ENCODE data around the gene GMFB.

GMFB gene

GRCh38 chr14:54503486-54503885 lies 14.7 kb upstream of the GMFB start:
- no peak for DNase-seq (ENCODE audit: extremely low read depth, low read depth)
- peak; percentile 43 for TF ChIP-seq CTCF (IDR thresholded peaks at IDR 0.05; ENCODE audit: low read depth, low read length)

- TF ChIP-seq CTCF (IDR thresholded peaks at IDR 0.05; ENCODE audit: low read depth, low read length) = no peak
- DNase-seq (ENCODE audit: extremely low read depth, low read depth) = no peak
Observed at GRCh38 chr14:54502602-54503001, 13.8 kb upstream of the GMFB start.

- no peak for TF ChIP-seq CTCF (IDR thresholded peaks at IDR 0.05; ENCODE audit: low read depth, low read length)
- no peak for DNase-seq (ENCODE audit: extremely low read depth, low read depth)
Observed at GRCh38 chr14:54501480-54501879, 12.7 kb upstream of the GMFB start.

- TF ChIP-seq CTCF (IDR thresholded peaks at IDR 0.05; ENCODE audit: low read depth, low read length) = no peak
- DNase-seq (ENCODE audit: extremely low read depth, low read depth) = no peak
Observed at GRCh38 chr14:54500744-54501143, 12.0 kb upstream of the GMFB start.

- no peak for DNase-seq (ENCODE audit: extremely low read depth, low read depth)
- no peak for TF ChIP-seq CTCF (IDR thresholded peaks at IDR 0.05; ENCODE audit: low read depth, low read length)
Observed at GRCh38 chr14:54498579-54498978, 9.8 kb upstream of the GMFB start.

GRCh38 chr14:54498095-54498531 lies 9.3 kb upstream of the GMFB start:
- no peak for DNase-seq (ENCODE audit: extremely low read depth, low read depth)
- TF ChIP-seq CTCF (IDR thresholded peaks at IDR 0.05; ENCODE audit: low read depth, low read length) = no peak

GRCh38 chr14:54497224-54497623 lies 8.4 kb upstream of the GMFB start:
- TF ChIP-seq CTCF (IDR thresholded peaks at IDR 0.05; ENCODE audit: low read depth, low read length) = no peak
- DNase-seq (ENCODE audit: extremely low read depth, low read depth) = no peak

Measured in AG09319 (cell line).